ENCODE data around the gene TOR4A. TPM values are rescaled to one million over a fixed set of nuclear protein-coding genes. Genes with fewer than 3 reads are reported as not detected.
"Not testable (repeated sequence)": the region's sequence is repeated elsewhere in the genome, so short reads cannot be mapped to it uniquely, and the experiment has no call there.

The TOR4A gene
- total RNA-seq, 1 donor from 2014 or later, result 48.5 TPM

DNA sequence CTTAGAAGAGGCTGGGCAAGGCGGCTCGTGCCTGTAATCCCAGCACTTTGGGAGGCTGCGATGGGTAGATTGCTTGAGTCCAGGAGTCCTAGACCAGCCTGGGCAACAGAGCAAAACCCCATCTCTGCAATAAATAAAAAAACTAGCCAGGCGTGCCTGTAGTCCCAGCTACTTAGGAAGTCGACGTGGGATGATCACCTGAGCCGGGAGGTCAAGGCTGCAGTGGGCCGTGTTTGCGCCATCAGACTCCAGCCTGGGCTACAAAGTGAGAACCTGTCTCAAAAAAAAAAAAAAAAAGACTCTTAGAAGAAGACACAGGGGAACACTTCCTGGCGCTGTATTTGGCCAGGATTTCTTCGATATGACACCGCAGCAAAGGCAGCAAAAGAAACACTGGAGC lies 48.3 kb downstream of the TOR4A start:
- TF ChIP-seq, protein P1, sequence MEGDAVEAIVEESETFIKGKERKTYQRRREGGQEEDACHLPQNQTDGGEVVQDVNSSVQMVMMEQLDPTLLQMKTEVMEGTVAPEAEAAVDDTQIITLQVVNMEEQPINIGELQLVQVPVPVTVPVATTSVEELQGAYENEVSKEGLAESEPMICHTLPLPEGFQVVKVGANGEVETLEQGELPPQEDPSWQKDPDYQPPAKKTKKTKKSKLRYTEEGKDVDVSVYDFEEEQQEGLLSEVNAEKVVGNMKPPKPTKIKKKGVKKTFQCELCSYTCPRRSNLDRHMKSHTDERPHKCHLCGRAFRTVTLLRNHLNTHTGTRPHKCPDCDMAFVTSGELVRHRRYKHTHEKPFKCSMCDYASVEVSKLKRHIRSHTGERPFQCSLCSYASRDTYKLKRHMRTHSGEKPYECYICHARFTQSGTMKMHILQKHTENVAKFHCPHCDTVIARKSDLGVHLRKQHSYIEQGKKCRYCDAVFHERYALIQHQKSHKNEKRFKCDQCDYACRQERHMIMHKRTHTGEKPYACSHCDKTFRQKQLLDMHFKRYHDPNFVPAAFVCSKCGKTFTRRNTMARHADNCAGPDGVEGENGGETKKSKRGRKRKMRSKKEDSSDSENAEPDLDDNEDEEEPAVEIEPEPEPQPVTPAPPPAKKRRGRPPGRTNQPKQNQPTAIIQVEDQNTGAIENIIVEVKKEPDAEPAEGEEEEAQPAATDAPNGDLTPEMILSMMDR (conservative IDR thresholded peaks at IDR 0.05; ENCODE audit: low read depth, low read length), result no peak
- H3K4me3 ChIP-seq (ENCODE audit: low read depth, low read length), result no peak overlapping the region
- no peak for DNase-seq (ENCODE audit: low read depth)

DNA sequence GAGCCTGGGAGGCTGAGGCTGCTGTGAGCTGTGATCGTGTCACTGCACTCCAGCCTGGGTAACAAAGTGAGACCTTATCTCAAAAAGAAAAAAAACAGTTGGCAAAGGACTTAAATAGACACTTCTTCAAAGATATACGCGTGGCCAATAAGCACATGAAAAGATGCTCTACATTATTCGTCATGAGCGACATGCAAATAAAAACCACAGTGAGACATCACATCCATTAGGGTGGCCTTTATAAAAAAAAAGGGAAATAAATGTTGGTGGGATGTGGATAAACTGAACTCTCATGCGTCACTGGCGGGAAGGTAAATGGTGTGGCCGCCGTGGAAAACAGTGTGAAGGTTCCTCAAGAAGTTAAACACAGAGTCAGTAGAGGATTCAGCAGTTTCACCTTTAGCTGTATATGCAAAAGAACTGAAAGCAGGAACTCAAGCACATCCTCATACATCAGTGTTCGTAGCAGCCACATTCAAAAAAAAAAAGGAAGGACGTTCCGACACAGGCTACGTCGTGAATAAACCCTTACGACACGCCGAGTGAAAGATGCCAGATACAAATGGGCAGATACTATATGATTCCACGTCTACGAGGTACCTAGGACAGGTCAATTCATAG lies 49.0 kb downstream of the TOR4A start:
- no peak overlapping the region for H3K4me3 ChIP-seq (ENCODE audit: low read depth, low read length)
- TF ChIP-seq, protein P1 (conservative IDR thresholded peaks at IDR 0.05; ENCODE audit: low read depth, low read length), result no peak
- no peak for DNase-seq (ENCODE audit: low read depth)

DNA sequence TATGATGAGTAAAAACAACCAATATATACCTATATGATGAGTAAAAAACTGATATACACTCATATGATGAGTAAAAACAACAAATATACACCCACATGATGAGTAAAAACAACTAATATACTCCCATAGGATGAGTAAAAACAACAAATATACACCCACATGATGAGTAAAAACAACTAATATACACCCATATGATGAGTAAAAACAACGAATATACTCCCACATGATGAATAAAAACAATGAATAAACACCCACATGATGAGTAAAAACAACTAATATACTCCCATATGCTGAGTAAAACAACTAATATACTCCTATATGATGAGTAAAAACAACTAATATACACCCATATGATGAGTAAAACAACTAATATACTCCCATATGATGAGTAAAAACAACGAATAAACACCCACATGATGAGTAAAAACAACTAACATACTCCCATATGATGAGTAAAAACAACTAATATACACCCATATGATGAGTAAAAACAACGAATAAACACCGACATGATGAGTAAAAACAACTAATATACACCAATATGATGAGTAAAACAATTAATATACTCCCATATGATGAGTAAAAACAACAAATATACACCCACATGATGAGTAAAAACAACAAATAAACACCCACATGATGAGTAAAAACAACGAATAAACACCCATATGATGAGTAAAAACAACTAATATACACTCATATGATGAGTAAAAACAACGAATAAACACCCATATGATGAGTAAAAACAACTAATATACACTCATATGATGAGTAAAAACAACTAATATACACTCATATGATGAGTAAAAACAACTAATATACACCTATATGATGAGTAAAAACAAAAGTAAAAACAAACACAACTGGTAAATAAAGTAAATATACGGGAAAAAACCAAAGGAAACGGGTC lies 50.4 kb downstream of the TOR4A start:
- DNase-seq (ENCODE audit: low read depth); H3K4me3 ChIP-seq (ENCODE audit: low read depth, low read length): not testable (repeated sequence)

DNA sequence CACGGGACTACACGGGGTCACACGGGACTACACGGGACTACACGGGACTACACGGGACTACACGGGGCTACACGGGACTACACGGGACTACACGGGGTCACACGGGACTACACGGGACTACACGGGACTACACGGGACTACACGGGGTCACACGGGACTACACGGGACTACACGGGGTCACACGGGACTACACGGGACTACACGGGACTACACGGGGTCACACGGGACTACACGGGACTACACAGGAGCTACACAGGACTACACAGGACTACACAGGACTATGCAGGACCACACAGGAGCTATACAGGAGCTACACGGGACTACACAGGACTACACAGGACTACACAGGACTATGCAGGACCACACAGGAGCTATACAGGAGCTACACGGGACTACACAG lies 52.1 kb downstream of the TOR4A start:
- DNase-seq (ENCODE audit: low read depth); H3K4me3 ChIP-seq (ENCODE audit: low read depth, low read length): not testable (repeated sequence)

DNA sequence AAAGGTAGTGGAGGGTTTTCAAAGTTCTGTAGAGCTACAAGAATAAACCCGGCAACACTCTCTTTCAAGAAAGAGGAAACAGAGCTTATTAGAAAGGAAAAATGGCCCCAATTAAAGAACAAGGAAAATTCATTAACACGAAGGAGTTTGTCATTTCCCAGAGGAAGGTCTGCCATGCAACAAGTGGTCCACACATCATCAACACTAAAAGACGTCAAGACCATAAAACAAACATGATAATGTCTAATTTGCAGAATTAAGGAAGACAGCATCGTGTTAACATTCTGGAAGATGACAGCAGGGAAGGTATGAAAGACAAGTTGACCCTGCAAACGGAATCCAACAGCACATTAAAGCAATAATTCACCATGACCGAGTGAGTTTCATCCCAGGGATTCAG lies 53.2 kb downstream of the TOR4A start:
- H3K4me3 ChIP-seq (ENCODE audit: low read depth, low read length), result no peak overlapping the region
- TF ChIP-seq, protein P1 (conservative IDR thresholded peaks at IDR 0.05; ENCODE audit: low read depth, low read length), result no peak
- DNase-seq (ENCODE audit: low read depth), result no peak

DNA sequence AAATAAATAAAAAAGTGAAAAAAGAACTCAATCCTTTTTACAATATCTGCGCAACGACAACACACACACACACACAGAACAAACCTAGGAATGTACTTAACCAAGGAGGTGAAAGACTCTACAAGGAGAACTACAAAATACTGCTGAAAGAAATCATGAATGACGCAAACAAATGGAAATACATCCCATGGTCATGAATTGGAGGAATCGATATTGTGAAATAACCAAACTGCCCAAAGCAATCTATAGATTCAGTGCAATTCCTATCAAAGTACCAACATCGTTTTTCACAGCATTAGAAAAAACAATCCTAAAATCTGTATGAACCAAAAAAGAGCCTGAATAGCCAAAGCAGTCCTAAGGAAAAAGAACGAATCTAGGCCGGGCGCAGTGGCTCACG lies 54.4 kb downstream of the TOR4A start:
- TF ChIP-seq, protein P1 (conservative IDR thresholded peaks at IDR 0.05; ENCODE audit: low read depth, low read length), result no peak
- no peak overlapping the region for H3K4me3 ChIP-seq (ENCODE audit: low read depth, low read length)
- no peak for DNase-seq (ENCODE audit: low read depth)

Other genes with a start within 250 kb of the TOR4A start
- gene ABCA2, start 249.5 kb upstream of the TOR4A start, total RNA-seq, result 3.0 and 7.6 TPM in 2 replicates
- not detected in 2 replicates for gene FUT7, start 245.6 kb upstream of the TOR4A start, total RNA-seq
- gene NPDC1, start 231.5 kb upstream of the TOR4A start, total RNA-seq, result 19.7 and 47.7 TPM in 2 replicates
- gene ENTPD2, start 223.7 kb upstream of the TOR4A start, total RNA-seq, result 0.87 TPM in 1 of 2 replicates, not detected in the other
- 25.6 and 51.3 TPM in 2 replicates for gene SAPCD2, start 207.2 kb upstream of the TOR4A start, total RNA-seq
- 2.1 and 2.2 TPM in 2 replicates for gene UAP1L1, start 200.2 kb upstream of the TOR4A start, total RNA-seq
- gene MAN1B1, start 190.7 kb upstream of the TOR4A start, total RNA-seq, result 46.0 and 74.3 TPM in 2 replicates
- 66.9 and 125 TPM in 2 replicates for gene DPP7, start 163.0 kb upstream of the TOR4A start, total RNA-seq
- not detected in 2 replicates for gene GRIN1, start 138.6 kb upstream of the TOR4A start, total RNA-seq
- not detected in 2 replicates for gene LRRC26, start 107.7 kb upstream of the TOR4A start, total RNA-seq
- not detected in 2 replicates for gene TMEM210, start 105.7 kb upstream of the TOR4A start, total RNA-seq
- 16.7 TPM in 2 replicates for gene ANAPC2, start 89.2 kb upstream of the TOR4A start, total RNA-seq
- 139 and 185 TPM in 2 replicates for gene SSNA1, start 89.0 kb upstream of the TOR4A start, total RNA-seq
- gene TPRN, start 77.0 kb upstream of the TOR4A start, total RNA-seq, result 10.5 and 13.5 TPM in 2 replicates
- 39.4 and 44.9 TPM in 2 replicates for gene TMEM203, start 72.1 kb upstream of the TOR4A start, total RNA-seq
- gene NDOR1, start 72.0 kb upstream of the TOR4A start, total RNA-seq, result 22.0 and 26.9 TPM in 2 replicates
- 0.22 and 1.5 TPM in 2 replicates for gene RNF208, start 55.5 kb upstream of the TOR4A start, total RNA-seq
- 0.17 and 0.94 TPM in 2 replicates for gene CYSRT1, start 52.6 kb upstream of the TOR4A start, total RNA-seq
- gene RNF224, start 50.2 kb upstream of the TOR4A start, total RNA-seq, result not detected in 2 replicates
- gene SLC34A3, start 46.8 kb upstream of the TOR4A start, total RNA-seq, result 0.07 TPM in 1 of 2 replicates, not detected in the other
- gene TUBB4B, start 36.4 kb upstream of the TOR4A start, total RNA-seq, result 725 and 1,240 TPM in 2 replicates
- not detected in 2 replicates for gene STPG3, start 26.4 kb upstream of the TOR4A start, total RNA-seq
- 47.7 and 71.0 TPM in 2 replicates for gene NELFB, start 22.4 kb upstream of the TOR4A start, total RNA-seq
- 2.2 and 4.9 TPM in 2 replicates for gene NRARP, start 24.5 kb downstream of the TOR4A start, total RNA-seq
- gene EXD3, start 145.4 kb downstream of the TOR4A start, total RNA-seq, result 4.1 and 29.2 TPM in 2 replicates
- gene NOXA1, start 145.7 kb downstream of the TOR4A start, total RNA-seq, result 0.14 and 2.1 TPM in 2 replicates
- gene ENTPD8, start 163.6 kb downstream of the TOR4A start, total RNA-seq, result not detected in 2 replicates
- gene NSMF, start 181.6 kb downstream of the TOR4A start, total RNA-seq, result 33.2 and 62.7 TPM in 2 replicates

Measured in epithelial cell of proximal tubule (primary cell).